ENCODE results near the gene TRIM40.

The TRIM40 gene

GRCh38 chr6:30135757-30136156 is at the start of gene TRIM40:
TRIM40 (plus strand) TSS chr6:30136140; CDS start chr6:30137037, 897 bp downstream.
- DNase-seq = no peak

GRCh38 chr6:30087876-30088275 is 48.1 kb upstream of the TRIM40 start:
- no peak for DNase-seq

- DNase-seq = no peak
These were observed 44.2 kb upstream of the TRIM40 start for GRCh38 chr6:30091577-30092381.

GRCh38 chr6:30092852-30093543 is 42.9 kb upstream of the TRIM40 start:
- no peak for DNase-seq

GRCh38 chr6:30093951-30094661 is 41.8 kb upstream of the TRIM40 start:
- DNase-seq = no peak

- DNase-seq = no peak
These were observed 39.1 kb upstream of the TRIM40 start for GRCh38 chr6:30096829-30097228.

GRCh38 chr6:30097902-30098768 is 37.8 kb upstream of the TRIM40 start:
- no peak for DNase-seq

GRCh38 chr6:30100154-30100553 is 35.8 kb upstream of the TRIM40 start:
- DNase-seq = no peak

GRCh38 chr6:30100585-30101443 is 35.1 kb upstream of the TRIM40 start:
- DNase-seq = no peak

GRCh38 chr6:30101444-30102413 is 34.2 kb upstream of the TRIM40 start:
- no peak for DNase-seq

- no peak for DNase-seq
These were observed 33.4 kb upstream of the TRIM40 start for GRCh38 chr6:30102414-30102969.

- peak; percentile 6 for DNase-seq
These were observed 32.7 kb upstream of the TRIM40 start for GRCh38 chr6:30102970-30103871.

- no peak for DNase-seq
These were observed 32.1 kb upstream of the TRIM40 start for GRCh38 chr6:30103872-30104179.

GRCh38 chr6:30104661-30105060 is 31.3 kb upstream of the TRIM40 start:
- no peak for DNase-seq

GRCh38 chr6:30111266-30111856 is 24.6 kb upstream of the TRIM40 start:
- DNase-seq = no peak

- no peak for DNase-seq
These were observed 23.4 kb upstream of the TRIM40 start for GRCh38 chr6:30112402-30112994.

GRCh38 chr6:30113003-30113759 is 22.8 kb upstream of the TRIM40 start, which contains the start of gene TRIM31:
TRIM31 (minus strand) TSS chr6:30113090; CDS start chr6:30112805, 285 bp downstream.
- DNase-seq = no peak
